Astrocyte of the cerebellum (primary cell): ENCODE data around the gene CPZ.

ENCODE experiments used
- DNase-seq: peaks from one replicate; pipeline ENCODE4 v3.0.0-alpha.2; 2011; ENCODE audit warnings: low read depth
- H3K4me3 ChIP-seq: 2 replicates; pipeline ENCODE4 v1.5.1; 2011; ENCODE audit warnings: mild to moderate bottlenecking, low read depth, low read length, moderate library complexity
- CTCF ChIP-seq: IDR thresholded peaks from 2 replicates; pipeline ENCODE4 v1.5.1; 2012; ENCODE audit warnings: low read length, low read depth, moderate library complexity, mild to moderate bottlenecking; ENCODE audit errors: missing control alignments
- in situ Hi-C: cut with HindIII; loops from 2 replicates; pipeline ENCODE4 v1.10.0; 2017; ENCODE audit warnings: low sequenced_read_pairs

Gene CPZ

GRCh38 chr4:8594097-8595038, 1.8 kb downstream of the CPZ start:
- H3K4me3 ChIP-seq = peak overlapping the region; percentile 45
- in situ Hi-C loops = loop anchor here (5.0 kb wide), 2 partner anchors 92 to 127 kb away; no protein-coding TSS in a partner anchor
- DNase-seq = peak; percentile 59
- peak; percentile 72 for TF ChIP-seq CTCF

DNA sequence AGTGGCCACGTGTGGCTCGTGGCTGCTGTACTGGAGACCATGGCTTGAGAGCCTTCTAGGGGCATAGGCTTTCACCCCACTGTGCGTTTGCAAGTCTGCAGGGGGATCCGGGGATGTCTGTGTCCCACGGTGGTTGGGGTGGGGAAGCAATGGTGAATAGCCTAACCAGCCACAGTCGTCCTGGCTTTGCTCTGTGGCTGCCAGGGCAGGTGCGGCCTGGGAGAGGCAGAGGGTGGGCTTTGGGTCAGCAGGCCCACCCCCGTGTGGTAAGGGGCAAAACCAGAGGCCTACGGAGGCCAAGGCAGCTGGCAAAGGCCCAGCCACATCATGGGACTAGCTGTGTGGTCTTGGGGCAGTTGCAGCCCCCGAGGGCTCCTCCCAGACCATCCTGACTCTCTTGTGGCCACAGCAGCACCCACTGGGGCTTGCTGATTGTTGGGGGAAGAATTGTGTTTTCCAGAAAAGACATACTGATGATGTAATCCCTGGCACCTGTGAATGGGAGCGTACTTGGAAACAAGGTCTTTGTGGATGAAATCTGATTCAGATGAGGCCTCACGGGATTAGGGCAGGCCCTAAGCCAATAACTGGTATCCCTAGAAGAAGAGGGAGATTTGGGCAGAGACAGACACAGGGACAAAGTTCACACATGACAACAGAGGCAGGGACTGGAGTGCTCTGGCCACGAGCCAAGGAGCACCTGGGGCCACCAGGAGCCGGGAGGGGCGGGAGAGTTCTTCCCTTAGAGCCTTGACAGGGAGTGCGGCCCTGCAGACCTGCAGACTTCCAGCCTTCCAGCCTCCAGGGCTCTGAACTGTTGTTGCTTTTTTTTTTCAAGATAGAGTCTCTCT, 2.9 kb downstream of the CPZ start:
- in situ Hi-C loops = loop anchor here (5.0 kb wide), 2 partner anchors 93 to 128 kb away; no protein-coding TSS in a partner anchor
- no peak overlapping the region for H3K4me3 ChIP-seq
- no peak for TF ChIP-seq CTCF
- DNase-seq = peak; percentile 19

DNA sequence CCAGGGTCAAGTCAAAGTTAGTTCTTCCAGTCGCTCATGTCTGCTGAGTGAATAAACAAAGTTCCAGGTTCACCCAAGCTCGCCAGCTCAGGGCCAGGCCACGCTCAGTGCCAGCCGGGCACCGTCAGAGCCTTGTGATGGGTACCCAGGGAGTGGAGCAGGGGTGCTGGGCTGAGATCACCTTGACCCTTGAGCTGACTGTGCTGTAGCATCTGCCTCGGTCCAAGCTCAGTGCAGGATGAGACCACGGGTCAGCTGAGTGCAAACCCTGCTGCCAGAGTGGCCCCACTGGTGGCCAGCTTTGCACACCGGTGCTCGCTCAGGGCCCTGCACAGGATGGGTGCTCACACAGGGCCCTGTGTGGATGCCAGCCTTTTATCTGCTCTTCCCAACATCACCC, 4.3 kb downstream of the CPZ start:
- TF ChIP-seq CTCF = no peak
- in situ Hi-C loops = loop anchor here (5.0 kb wide), 2 partner anchors 95 to 130 kb away; no protein-coding TSS in a partner anchor
- DNase-seq = no peak
- H3K4me3 ChIP-seq = no peak overlapping the region

DNA sequence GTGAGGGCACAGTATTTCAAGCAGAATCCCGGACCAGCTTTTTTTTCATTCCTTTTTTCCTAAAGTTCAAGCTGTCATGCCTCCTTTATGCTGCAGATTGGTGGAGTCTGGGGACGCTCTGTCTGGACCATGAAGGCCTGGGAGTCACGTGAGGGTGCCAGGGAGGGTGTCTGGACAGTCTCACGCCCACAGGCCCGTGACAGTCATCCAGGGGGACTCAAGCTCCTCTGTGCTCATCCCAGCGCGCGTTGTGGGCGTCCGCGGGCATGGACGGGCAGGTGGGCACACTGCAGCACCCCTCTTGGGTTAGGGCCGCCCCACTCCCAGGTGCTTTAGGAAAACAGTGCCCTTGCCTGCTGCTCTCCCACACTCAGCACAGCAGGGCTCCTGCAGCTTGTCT, 4.8 kb downstream of the CPZ start:
- TF ChIP-seq CTCF = no peak
- in situ Hi-C loops = loop anchor here (5.0 kb wide), 2 partner anchors 95 to 130 kb away; no protein-coding TSS in a partner anchor
- no peak for DNase-seq
- H3K4me3 ChIP-seq = no peak overlapping the region

GRCh38 chr4:8597791-8598190, 5.2 kb downstream of the CPZ start:
- H3K4me3 ChIP-seq = no peak overlapping the region
- in situ Hi-C loops = loop anchor here (5.0 kb wide), 2 partner anchors 95 to 130 kb away; no protein-coding TSS in a partner anchor
- TF ChIP-seq CTCF = no peak
- DNase-seq = no peak
